Adrenal gland (tissue), 12 donors: Measurements from ENCODE around the gene SP6. TPM values are rescaled to one million over a fixed set of nuclear protein-coding genes. Genes with fewer than 3 reads are reported as not detected.

Experiments used
- DNase-seq, 7 donors: peaks; one replicate each; pipeline ENCODE4 v3.0.0-alpha.2; 2019 to 2020
- H3K27ac ChIP-seq, 5 donors: fragments of 200-600 bp; sonication (generic) in 4 of 5; 1 replicate in 3 of 5; 2 replicates in 2 of 5; pipeline versions ENCODE4 v1.5.1 to v1.8.0; 2016 to 2020; ENCODE audit warnings: mild to moderate bottlenecking in 1 of 5
- H3K27me3 ChIP-seq: fragments of 200-600 bp; 2 replicates; pipeline ENCODE4 v1.8.0; 2021
- H3K36me3 ChIP-seq, 2 donors: fragments of 200-600 bp; replicated peaks in 1 of 2; 1 replicate in 1 of 2; 2 replicates in 1 of 2; pipeline versions ENCODE4 v1.5.1 to v1.8.0; 2018 to 2022
- H3K4me1 ChIP-seq, 2 donors: fragments of 200-600 bp; replicated peaks in 1 of 2; 1 replicate in 1 of 2; 2 replicates in 1 of 2; pipeline versions ENCODE4 v1.5.1 to v1.8.0; 2018 to 2021
- H3K4me3 ChIP-seq, 4 donors: fragments of 200-600 bp; sonication (generic) in 3 of 4; one replicate each; pipeline ENCODE4 v1.5.1; 2016 to 2018
- H3K9me3 ChIP-seq, 3 donors: fragments of 200-600 bp; sonication (generic) in 1 of 3; replicated peaks in 1 of 3; 1 replicate in 2 of 3; 2 replicates in 1 of 3; pipeline versions ENCODE4 v1.5.1 to v1.8.0; 2016 to 2021
- POLR2A ChIP-seq, 2 donors: fragments of 450-650 bp; IDR thresholded peaks; one replicate each; pipeline ENCODE4 v1.6.1; 2017; ENCODE audit warnings: antibody characterized with exemption in 2 of 2, mild to moderate bottlenecking in 2 of 2, moderate library complexity in 1 of 2
- WGBS, 4 donors: extraction: QIAGEN DNeasy Blood & Tissue Kit in 2 of 4; methylation state at CpG; one replicate each; pipeline versions ENCODE4 v1.1.5 to v1.1.7; 2013 to 2017; 5-methylcytosine and 5-hydroxymethylcytosine counted together
- intact Hi-C, 2 donors: fragments of 100-400 bp; cut with DNase I; formaldehyde crosslinking; loops; one replicate each; pipeline versions ENCODE4 v1.14.1 to v1.15.0; 2022 to 2023
- polyA plus RNA-seq, 3 donors: library from polyadenylated mRNA; stranded (reverse); fragments of 200-250 nt in 2 of 3; fragments of 350-450 nt in 1 of 3; fragmentation: Illumina TruSeq in 1 of 3; extraction: RNeasy Lipid Tissue Mini Kit (QIAGEN cat#74804) in 1 of 3; gene quantifications; one replicate each; pipeline ENCODE4 v1.2.3, GENCODE V29; 2013 to 2014
- total RNA-seq, 9 donors: library from RNA; depleted of rRNA in 4 of 9; stranded (reverse); fragments of >200 nt in 4 of 9; fragments of 120-200 nt in 1 of 9; fragmentation: NEBNext Ultra II Directional in 1 of 9; extraction: Animal tissue kit (Norgen Biotek cat#: 25700) in 1 of 9; gene quantifications; one replicate each; pipeline versions ENCODE4 v1.1.0 to v1.2.4, GENCODE V29; 2013 to 2023
- TF ChIP-seq, protein P1 (sequence below), 6 experiments: fragments of 450-650 bp in 4 of 6; fragments of 200-600 bp in 2 of 6; sonication (generic) in 1 of 6; IDR thresholded peaks; 1 replicate in 5 of 6; 2 replicates in 1 of 6; pipeline versions ENCODE4 v1.5.1 to v1.8.0; 2016 to 2021; ENCODE audit warnings: antibody characterized with exemption in 6 of 6, mild to moderate bottlenecking in 2 of 6, moderate library complexity in 1 of 6
- donor health status: healthy with polysubstance abuse.
- donor health status: Bipolar disorder and iron deficiency.
- donor health status: DM: yes; HTN: yes; CAD: no.
- donor health status: DM: no; HTN: no; CAD: no.
- donor health status: DM: no; HTN: no; CAD: no.
- donor health status: DM: yes; HTN: yes; CAD: no.

Gene SP6
- total and polyA plus RNA-seq, 12 donors: 0.06 to 3.5 (median 1.0) TPM

GRCh38 chr17:47870056-47870455, 19.1 kb upstream of the SP6 start:
- no peaks in the 10 kb centered on the region for H3K4me1 ChIP-seq
- intact Hi-C loops: no loop called here
- H3K27me3 ChIP-seq: peaks cover 22% of the 10 kb centered on the region
- WGBS, 4 donors: 32 to 52% (median 39%) methylated on average over 1 of the region's 1 CpG
- no peak overlapping the region for H3K4me3 ChIP-seq
- TF ChIP-seq, protein P1, sequence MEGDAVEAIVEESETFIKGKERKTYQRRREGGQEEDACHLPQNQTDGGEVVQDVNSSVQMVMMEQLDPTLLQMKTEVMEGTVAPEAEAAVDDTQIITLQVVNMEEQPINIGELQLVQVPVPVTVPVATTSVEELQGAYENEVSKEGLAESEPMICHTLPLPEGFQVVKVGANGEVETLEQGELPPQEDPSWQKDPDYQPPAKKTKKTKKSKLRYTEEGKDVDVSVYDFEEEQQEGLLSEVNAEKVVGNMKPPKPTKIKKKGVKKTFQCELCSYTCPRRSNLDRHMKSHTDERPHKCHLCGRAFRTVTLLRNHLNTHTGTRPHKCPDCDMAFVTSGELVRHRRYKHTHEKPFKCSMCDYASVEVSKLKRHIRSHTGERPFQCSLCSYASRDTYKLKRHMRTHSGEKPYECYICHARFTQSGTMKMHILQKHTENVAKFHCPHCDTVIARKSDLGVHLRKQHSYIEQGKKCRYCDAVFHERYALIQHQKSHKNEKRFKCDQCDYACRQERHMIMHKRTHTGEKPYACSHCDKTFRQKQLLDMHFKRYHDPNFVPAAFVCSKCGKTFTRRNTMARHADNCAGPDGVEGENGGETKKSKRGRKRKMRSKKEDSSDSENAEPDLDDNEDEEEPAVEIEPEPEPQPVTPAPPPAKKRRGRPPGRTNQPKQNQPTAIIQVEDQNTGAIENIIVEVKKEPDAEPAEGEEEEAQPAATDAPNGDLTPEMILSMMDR (IDR thresholded peaks at IDR 0.05): no peak
- no peak for TF ChIP-seq POLR2A (IDR thresholded peaks at IDR 0.05)
- H3K27ac ChIP-seq: no peak overlapping the region
- H3K9me3 ChIP-seq: no peaks in the 10 kb centered on the region
- DNase-seq: no peak
- no peaks in the 10 kb centered on the region for H3K36me3 ChIP-seq

- no peaks in the 10 kb centered on the region for H3K36me3 ChIP-seq
- DNase-seq: no peak
- peaks cover 22% of the 10 kb centered on the region for H3K27me3 ChIP-seq
- no peaks in the 10 kb centered on the region for H3K9me3 ChIP-seq
- H3K4me3 ChIP-seq: no peak overlapping the region
- no peaks in the 10 kb centered on the region for H3K4me1 ChIP-seq
- intact Hi-C loops: no loop called here
- WGBS, 4 donors: 27 to 56% (median 38%) methylated on average over 2 of the region's 2 CpGs
- no peak overlapping the region for H3K27ac ChIP-seq
- TF ChIP-seq POLR2A (IDR thresholded peaks at IDR 0.05): no peak
- TF ChIP-seq, protein P1 (IDR thresholded peaks at IDR 0.05): no peak
Observed at GRCh38 chr17:47869114-47869513, 18.2 kb upstream of the SP6 start.

GRCh38 chr17:47867813-47868533, 17.0 kb upstream of the SP6 start:
- intact Hi-C loops: no loop called here
- no peak for TF ChIP-seq POLR2A (IDR thresholded peaks at IDR 0.05)
- TF ChIP-seq, protein P1 (IDR thresholded peaks at IDR 0.05): no peak

GRCh38 chr17:47866941-47867340, 16.0 kb upstream of the SP6 start:
- intact Hi-C loops: no loop called here
- WGBS, 4 donors: 78 to 83% (median 82%) methylated on average over 18 to 20 of the region's 20 CpGs
- Histone ChIP-seq H3K27ac (no peak overlapping the region), H3K36me3 (no peaks in the 10 kb centered on the region), H3K27me3 (peaks cover 13% of the 10 kb centered on the region), H3K9me3 (no peaks in the 10 kb centered on the region), H3K4me3 (no peak overlapping the region), H3K4me1 (peaks cover 9 to 10% of the 10 kb centered on the region in 2 donors)
- no peak for TF ChIP-seq POLR2A (IDR thresholded peaks at IDR 0.05)
- TF ChIP-seq, protein P1 (IDR thresholded peaks at IDR 0.05): no peak
- DNase-seq: no peak

More at GRCh38 chr17:47867813-47868533, 17.0 kb upstream of the SP6 start:
- Histone ChIP-seq H3K36me3 (no peaks in the 10 kb centered on the region), H3K9me3 (no peaks in the 10 kb centered on the region), H3K27ac (no peak overlapping the region), H3K4me1 (peaks cover 2 to 3% of the 10 kb centered on the region in 2 donors), H3K27me3 (peaks cover 22% of the 10 kb centered on the region), H3K4me3 (no peak overlapping the region)
- DNase-seq: no peak
- 81 to 96% (median 89%) methylated on average over 8 to 11 of the region's 11 CpGs for WGBS, 4 donors
